ENCODE data around the gene TCEA2. TPM values are rescaled to one million over a fixed set of nuclear protein-coding genes. Genes with fewer than 3 reads are reported as not detected.
A peak's percentile ranks its signal among the peaks of the same experiment; 100 is the strongest.

The TCEA2 gene
- total and polyA plus RNA-seq, 7 donors, result 2.1 to 50.5 (median 41.7) TPM

DNA sequence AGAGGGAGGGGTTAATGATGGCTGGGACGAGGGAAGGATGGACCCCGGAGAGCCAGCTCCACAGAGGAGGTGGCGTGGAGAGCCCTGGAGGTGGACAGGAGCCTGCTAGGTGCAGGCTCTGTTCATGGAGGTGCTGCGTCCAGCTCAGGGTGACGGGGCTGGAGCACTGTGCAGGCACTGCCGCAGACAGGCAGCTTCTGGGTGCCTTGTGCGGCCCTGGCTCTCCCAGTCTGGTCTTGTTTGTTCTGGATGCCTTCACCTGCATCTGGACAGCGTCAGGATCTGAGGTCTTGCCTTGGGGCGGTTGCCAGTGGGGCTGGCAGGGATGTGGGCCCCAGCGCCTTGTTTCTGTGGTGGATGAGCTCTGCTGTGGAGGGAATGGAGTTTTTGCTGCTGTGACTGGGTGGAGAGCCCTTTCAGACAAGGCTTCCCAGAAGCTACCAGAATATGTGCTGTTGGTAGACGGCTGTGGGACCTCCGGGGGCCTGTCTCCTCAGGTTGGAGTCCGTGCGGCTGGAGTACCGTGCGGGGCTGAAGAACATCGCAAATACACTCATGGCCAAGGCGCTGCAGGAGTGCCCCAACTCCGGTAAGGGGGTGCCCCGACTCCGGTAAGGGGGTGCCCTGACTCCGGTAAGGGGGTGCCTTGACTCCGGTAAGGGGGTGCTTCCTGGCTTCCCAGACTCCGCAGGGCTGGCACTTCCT lies 34.9 kb upstream of the TCEA2 start:
- H3K4me1 ChIP-seq, result peaks cover 0 to 54% (median 28%) of the 10 kb centered on the region in 4 donors
- H3K27ac ChIP-seq, result peak overlapping the region in 3 of 4 donors; percentile 64 to 72 (median 65)
- H3K36me3 ChIP-seq, result peaks cover 64 to 98% (median 72%) of the 10 kb centered on the region in 4 donors
- no peak for TF ChIP-seq CTCF (IDR thresholded peaks at IDR 0.05)
- peak in 1 of 4 donors; percentile 88 for TF ChIP-seq EP300 (IDR thresholded peaks at IDR 0.05)
- no peak for TF ChIP-seq POLR2A (IDR thresholded peaks at IDR 0.05)
- peak; percentile 81 to 94 (median 90) for TF ChIP-seq POLR2AphosphoS5 (IDR thresholded peaks at IDR 0.05)
- intact Hi-C loops (cut with DNase I), result no loop called here
- H3K27me3 ChIP-seq, result no peaks in the 10 kb centered on the region
- no peak overlapping the region for H3K4me3 ChIP-seq
- 91 to 96% methylated on average over 24 of the region's 24 CpGs for WGBS, 2 donors
- DNase-seq, result peak; percentile 92
- no peaks in the 10 kb centered on the region for H3K9me3 ChIP-seq

- no peak for DNase-seq
- H3K4me3 ChIP-seq, result no peak overlapping the region
- WGBS, 2 donors, result 94 to 96% methylated on average over 38 of the region's 38 CpGs
- no peaks in the 10 kb centered on the region for H3K9me3 ChIP-seq
- TF ChIP-seq POLR2A (IDR thresholded peaks at IDR 0.05) (no peak), POLR2AphosphoS5 (IDR thresholded peaks at IDR 0.05) (no peak), EP300 (IDR thresholded peaks at IDR 0.05) (no peak), CTCF (IDR thresholded peaks at IDR 0.05) (no peak)
- intact Hi-C loops (cut with DNase I), result no loop called here
- no peaks in the 10 kb centered on the region for H3K27me3 ChIP-seq
- peak overlapping the region in 1 of 4 donors; percentile 72 for H3K27ac ChIP-seq
- H3K36me3 ChIP-seq, result peaks cover 53 to 95% (median 64%) of the 10 kb centered on the region in 4 donors
- peaks cover 0 to 44% (median 23%) of the 10 kb centered on the region in 4 donors for H3K4me1 ChIP-seq
These were observed 33.5 kb upstream of the TCEA2 start for GRCh38 chr20:64029293-64030117.

GRCh38 chr20:64030371-64031134 lies 32.4 kb upstream of the TCEA2 start:
- intact Hi-C loops (cut with DNase I), result no loop called here
- H3K4me1 ChIP-seq, result peaks cover 0 to 36% (median 21%) of the 10 kb centered on the region in 4 donors
- no peaks in the 10 kb centered on the region for H3K27me3 ChIP-seq
- TF ChIP-seq POLR2AphosphoS5 (IDR thresholded peaks at IDR 0.05) (no peak), EP300 (IDR thresholded peaks at IDR 0.05) (no peak), CTCF (IDR thresholded peaks at IDR 0.05) (no peak), POLR2A (IDR thresholded peaks at IDR 0.05) (no peak)
- no peak overlapping the region for H3K27ac ChIP-seq
- no peak overlapping the region for H3K4me3 ChIP-seq
- WGBS, 2 donors, result 21 to 68% methylated on average over 20 of the region's 20 CpGs
- DNase-seq, result no peak
- H3K9me3 ChIP-seq, result no peaks in the 10 kb centered on the region
- H3K36me3 ChIP-seq, result peaks cover 44 to 95% (median 54%) of the 10 kb centered on the region in 4 donors

- intact Hi-C loops (cut with DNase I), result no loop called here
- TF ChIP-seq EP300 (IDR thresholded peaks at IDR 0.05), result no peak
These were observed 31.1 kb upstream of the TCEA2 start for GRCh38 chr20:64031822-64032314.

More at GRCh38 chr20:64031822-64032314, 31.1 kb upstream of the TCEA2 start:
- Histone ChIP-seq H3K27me3 (peaks cover 0 to 7% (median 5%) of the 10 kb centered on the region in 3 donors), H3K4me1 (peaks cover 0 to 32% (median 21%) of the 10 kb centered on the region in 4 donors), H3K9me3 (no peaks in the 10 kb centered on the region), H3K36me3 (peaks cover 31 to 83% (median 41%) of the 10 kb centered on the region in 4 donors), H3K4me3 (no peak overlapping the region), H3K27ac (peak overlapping the region in 3 of 4 donors; percentile 35 to 55 (median 46))
- 95 to 96% methylated on average over 19 of the region's 19 CpGs for WGBS, 2 donors
- DNase-seq, result no peak

All from sigmoid colon (tissue), 7 donors.